ENCODE results near the gene TAF1.
A peak's percentile ranks its signal among the peaks of the same experiment; 100 is the strongest.

The TAF1 gene

DNA sequence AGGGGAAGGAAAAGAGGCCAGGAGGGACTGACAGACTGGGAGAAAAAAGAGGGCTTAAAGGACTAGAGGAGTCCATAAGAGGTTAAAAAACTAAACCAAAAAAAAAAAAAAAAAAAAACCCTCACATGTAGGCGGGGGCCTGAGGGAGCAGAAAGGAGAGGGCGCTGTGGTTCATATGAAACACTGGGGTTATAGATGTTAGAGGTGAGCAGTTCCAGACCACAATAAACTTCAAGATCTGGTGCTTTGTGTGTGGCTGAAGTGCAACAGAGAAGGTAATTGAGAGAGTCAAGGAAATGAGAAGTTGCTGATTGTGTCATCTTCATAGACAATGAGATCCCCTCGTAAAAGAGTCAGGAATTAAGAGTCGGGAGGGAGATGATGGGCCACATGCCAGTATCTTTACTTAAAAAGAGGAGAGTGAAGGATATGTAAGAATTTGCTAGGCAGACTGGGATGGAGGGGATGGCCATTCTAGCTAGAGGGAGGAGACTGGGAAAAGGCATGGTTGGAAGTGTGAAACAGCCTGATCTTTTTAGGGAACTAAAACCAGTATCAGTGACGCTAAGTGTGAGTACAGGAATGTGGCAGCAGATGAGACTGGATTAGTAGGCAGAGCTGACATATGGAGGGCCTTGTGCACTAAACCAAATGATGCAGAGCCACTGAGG is 148.3 kb downstream of the TAF1 start:
- DNase-seq: peak; percentile 46

DNA sequence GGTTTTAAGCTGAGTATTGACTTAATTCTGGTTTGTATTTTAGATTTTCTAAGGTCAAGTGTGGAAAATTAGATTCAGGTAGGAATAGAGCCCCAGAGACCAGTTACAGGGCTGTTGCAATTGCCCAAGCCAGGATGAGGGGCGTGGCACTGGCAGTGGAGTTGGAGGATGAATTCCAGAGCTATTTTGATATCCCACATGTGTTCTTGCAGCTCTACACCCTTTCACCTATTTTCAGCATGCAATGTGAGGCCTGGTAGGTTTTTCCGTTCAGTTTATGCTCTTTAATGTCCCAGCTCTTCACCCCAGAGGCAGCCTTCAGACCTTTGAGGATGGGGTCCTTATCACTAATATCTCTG is 148.9 kb downstream of the TAF1 start:
- DNase-seq: no peak
